Measurements from ENCODE around the gene TPRKB.
"Not testable (repeated sequence)": the region's sequence is repeated elsewhere in the genome, so short reads cannot be mapped to it uniquely, and the experiment has no call there.

The TPRKB gene

GRCh38 chr2:73736378-73736777 is 767 bp downstream of the TPRKB start:
- FAIRE-seq = no peak

- FAIRE-seq = no peak
Measured at GRCh38 chr2:73730810-73731209, 6.3 kb downstream of the TPRKB start.

- no peak for FAIRE-seq
Measured at GRCh38 chr2:73728711-73729110, 8.4 kb downstream of the TPRKB start.

- no peak for FAIRE-seq
Measured at GRCh38 chr2:73728043-73728442, 9.1 kb downstream of the TPRKB start.

- not testable (repeated sequence) for FAIRE-seq
Measured at GRCh38 chr2:73726657-73727056, 10.5 kb downstream of the TPRKB start.

GRCh38 chr2:73718851-73719621 is 18.1 kb downstream of the TPRKB start:
- FAIRE-seq = no peak

- FAIRE-seq = no peak
Measured at GRCh38 chr2:73718421-73718820, 18.7 kb downstream of the TPRKB start.

GRCh38 chr2:73717695-73718094 is 19.4 kb downstream of the TPRKB start:
- not testable (repeated sequence) for FAIRE-seq

- no peak for FAIRE-seq
Measured at GRCh38 chr2:73717251-73717606, 19.9 kb downstream of the TPRKB start.

- FAIRE-seq = no peak
Measured at GRCh38 chr2:73716543-73717250, 20.4 kb downstream of the TPRKB start.

GRCh38 chr2:73714091-73714490 is 23.1 kb downstream of the TPRKB start:
- no peak for FAIRE-seq

- FAIRE-seq = no peak
Measured at GRCh38 chr2:73708527-73708926, 28.6 kb downstream of the TPRKB start.

GRCh38 chr2:73707636-73708035 is 29.5 kb downstream of the TPRKB start:
- no peak for FAIRE-seq

GRCh38 chr2:73707058-73707457 is 30.1 kb downstream of the TPRKB start:
- FAIRE-seq = no peak

GRCh38 chr2:73705091-73705490 is 32.1 kb downstream of the TPRKB start:
- no peak for FAIRE-seq

- no peak for FAIRE-seq
Measured at GRCh38 chr2:73704285-73704684, 32.9 kb downstream of the TPRKB start.

- FAIRE-seq = no peak
Measured at GRCh38 chr2:73703675-73704074, 33.5 kb downstream of the TPRKB start.

GRCh38 chr2:73702852-73703493 is 34.2 kb downstream of the TPRKB start:
- FAIRE-seq = not testable (repeated sequence)

- FAIRE-seq = no peak
Measured at GRCh38 chr2:73701968-73702665, 35.0 kb downstream of the TPRKB start.

GRCh38 chr2:73701448-73701765 is 35.7 kb downstream of the TPRKB start:
- FAIRE-seq = not testable (repeated sequence)

GRCh38 chr2:73700661-73701447 is 36.3 kb downstream of the TPRKB start:
- FAIRE-seq = no peak

- FAIRE-seq = no peak
Measured at GRCh38 chr2:73700131-73700611, 37.0 kb downstream of the TPRKB start.

Measured in colon (tissue), 2 donors.